T-helper 17 cell (primary cell): ENCODE data around the gene TMEM245. TPM values are rescaled to one million over a fixed set of nuclear protein-coding genes. Genes with fewer than 3 reads are reported as not detected.
"Not testable (repeated sequence)": the region's sequence is repeated elsewhere in the genome, so short reads cannot be mapped to it uniquely, and the experiment has no call there.

ENCODE experiments used
- ATAC-seq: fragments of 150-1000 bp; cut with Tn5 transposase; 2 replicates; pipeline ENCODE4 v1.10.0; 2021; ENCODE audit warnings: mild to moderate bottlenecking, moderate library complexity
- DNase-seq, 3 donors: peaks; one replicate each; pipeline versions ENCODE4 v3.0.0 to v3.0.0-alpha.2; 2020 to 2021
- H3K9me3 ChIP-seq: one replicate; pipeline ENCODE4 v1.7.0; 2013; ENCODE audit warnings: low read length, mild to moderate bottlenecking; ENCODE audit not compliant: control insufficient read depth, poor library complexity, severe bottlenecking
- H3K27ac Mint-ChIP-seq: one replicate; pipeline ENCODE4 v1.8.0; 2022; ENCODE audit warnings: mild to moderate bottlenecking, moderate library complexity, mixed read lengths
- H3K27me3 Mint-ChIP-seq: one replicate; pipeline ENCODE4 v1.8.0; 2022; ENCODE audit warnings: mixed read lengths
- H3K36me3 Mint-ChIP-seq: one replicate; pipeline ENCODE4 v1.8.0; 2022; ENCODE audit warnings: low read depth, mixed read lengths
- H3K4me1 Mint-ChIP-seq: one replicate; pipeline ENCODE4 v1.8.0; 2022; ENCODE audit warnings: mild to moderate bottlenecking, mixed read lengths
- H3K4me3 Mint-ChIP-seq: one replicate; pipeline ENCODE4 v1.8.0; 2022; ENCODE audit warnings: mild to moderate bottlenecking, moderate library complexity, mixed read lengths
- total RNA-seq, 4 donors: library from RNA in 2 of 4; stranded (reverse) in 2 of 4; gene quantifications; one replicate each; pipeline ENCODE4 v1.2.3 and lab custom pipeline; 2022 to 2026

TMEM245 gene
- total RNA-seq, 2 donors from 2014 or later, result 26.8 to 28.2 TPM

DNA sequence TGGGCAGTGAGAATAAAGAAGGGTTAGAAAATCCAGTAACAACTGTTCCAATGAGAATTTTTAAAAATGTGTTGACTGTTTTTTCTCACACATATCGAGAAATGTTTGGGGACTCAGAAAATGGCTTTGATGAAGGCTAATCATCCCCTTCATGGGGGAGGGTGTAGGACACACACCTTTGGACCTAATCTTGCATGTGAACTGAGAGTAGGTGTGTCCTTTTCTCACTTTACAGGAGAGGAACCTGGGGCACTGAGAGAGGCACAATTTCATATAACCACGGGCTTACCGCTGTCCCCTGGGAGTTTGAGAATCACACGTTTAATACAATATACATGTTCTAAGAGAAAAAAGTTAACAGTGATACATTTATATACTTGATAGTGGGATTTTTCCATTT, 30.0 kb upstream of the TMEM245 start:
- DNase-seq, result no peak
- H3K4me1 Mint-ChIP-seq, result peaks cover 2% of the 10 kb centered on the region
- peaks cover 5% of the 10 kb centered on the region for H3K27me3 Mint-ChIP-seq
- H3K36me3 Mint-ChIP-seq, result no peaks in the 10 kb centered on the region
- no peak overlapping the region for H3K4me3 Mint-ChIP-seq
- no peak overlapping the region for H3K27ac Mint-ChIP-seq
- no peaks in the 10 kb centered on the region for H3K9me3 ChIP-seq
- no peak for ATAC-seq

DNA sequence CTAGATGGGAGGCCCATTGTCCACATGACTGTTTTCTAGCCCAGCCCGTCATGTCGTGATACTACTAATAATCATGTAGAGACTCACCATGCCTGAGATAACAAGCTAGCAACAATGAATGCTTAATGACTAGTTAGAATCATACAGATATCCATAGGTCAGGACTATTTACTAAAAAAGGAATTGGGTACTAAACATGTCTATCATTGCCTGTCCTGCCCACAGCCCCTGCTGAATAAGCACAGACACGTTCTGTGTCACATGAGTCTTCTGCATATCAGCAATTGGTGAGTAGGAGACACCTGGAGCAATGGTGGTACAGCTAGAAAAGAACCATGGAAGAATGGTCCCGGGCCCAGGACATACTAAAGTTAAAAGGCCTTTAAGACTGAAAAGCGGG, 29.3 kb upstream of the TMEM245 start:
- no peak for DNase-seq
- H3K27ac Mint-ChIP-seq, result no peak overlapping the region
- ATAC-seq, result no peak
- H3K4me3 Mint-ChIP-seq, result no peak overlapping the region
- H3K4me1 Mint-ChIP-seq, result peaks cover 3% of the 10 kb centered on the region
- peaks cover 5% of the 10 kb centered on the region for H3K27me3 Mint-ChIP-seq
- H3K9me3 ChIP-seq, result no peaks in the 10 kb centered on the region
- no peaks in the 10 kb centered on the region for H3K36me3 Mint-ChIP-seq

DNA sequence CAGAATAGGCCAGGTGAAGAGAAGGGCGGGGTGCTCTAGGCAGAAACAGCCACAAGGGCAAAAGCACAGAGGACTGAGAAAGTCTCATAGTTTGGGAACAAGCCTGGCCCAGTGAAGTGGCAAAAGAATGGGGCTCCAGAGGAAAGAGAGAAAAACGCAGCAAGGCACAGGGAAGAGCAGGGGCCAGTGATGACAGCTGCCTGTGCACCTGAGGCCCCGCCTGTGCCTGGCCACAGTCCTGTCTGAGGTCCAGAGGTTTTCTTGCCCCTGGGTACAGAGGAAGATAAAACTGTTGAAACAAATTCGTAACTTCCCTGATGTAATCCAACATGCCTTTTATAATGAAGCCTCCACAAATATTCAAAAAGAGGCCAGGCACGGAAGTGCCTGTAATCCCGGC, 25.3 kb upstream of the TMEM245 start:
- no peak overlapping the region for H3K27ac Mint-ChIP-seq
- H3K4me1 Mint-ChIP-seq, result peaks cover 6% of the 10 kb centered on the region
- DNase-seq (no peak), ATAC-seq (no peak)
- no peaks in the 10 kb centered on the region for H3K36me3 Mint-ChIP-seq
- H3K27me3 Mint-ChIP-seq, result peaks cover 5% of the 10 kb centered on the region
- H3K9me3 ChIP-seq, result no peaks in the 10 kb centered on the region
- H3K4me3 Mint-ChIP-seq, result no peak overlapping the region

DNA sequence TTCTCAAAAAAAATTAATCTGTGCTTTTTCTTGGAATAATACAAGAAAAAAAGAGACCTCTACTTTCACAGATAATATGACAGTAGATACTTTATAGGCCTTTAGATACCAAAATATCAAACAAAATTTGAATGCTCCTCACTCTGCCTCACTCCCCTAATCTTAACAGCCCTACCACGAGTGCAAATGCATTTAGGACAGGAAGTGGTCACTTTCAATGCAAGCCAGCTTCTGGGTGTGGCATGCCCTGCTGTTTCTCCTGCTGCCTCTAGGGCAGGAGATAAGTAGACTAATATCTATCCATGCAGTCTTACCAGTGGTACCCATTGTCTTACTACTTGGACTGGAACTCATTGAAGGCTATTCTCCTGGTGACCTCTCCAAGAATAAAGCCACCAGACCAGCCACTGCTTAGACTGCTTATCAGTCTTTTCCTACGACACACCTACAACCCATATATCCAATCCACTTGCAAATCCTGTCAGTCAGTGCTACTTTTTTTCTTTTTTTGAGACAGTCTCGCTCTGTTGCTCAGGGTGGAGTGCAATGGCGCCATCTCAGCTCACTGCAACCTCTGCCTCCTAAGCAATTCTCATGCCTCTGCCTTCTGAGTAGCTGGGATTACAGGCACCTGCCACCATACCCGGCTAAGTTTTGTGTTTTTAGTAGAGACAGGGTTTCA, 24.3 kb upstream of the TMEM245 start:
- DNase-seq (no peak), ATAC-seq (peak; percentile 39)
- no peak overlapping the region for H3K27ac Mint-ChIP-seq
- no peaks in the 10 kb centered on the region for H3K9me3 ChIP-seq
- H3K27me3 Mint-ChIP-seq, result peaks cover 2% of the 10 kb centered on the region
- H3K4me1 Mint-ChIP-seq, result peaks cover 6% of the 10 kb centered on the region
- no peaks in the 10 kb centered on the region for H3K36me3 Mint-ChIP-seq
- no peak overlapping the region for H3K4me3 Mint-ChIP-seq

DNA sequence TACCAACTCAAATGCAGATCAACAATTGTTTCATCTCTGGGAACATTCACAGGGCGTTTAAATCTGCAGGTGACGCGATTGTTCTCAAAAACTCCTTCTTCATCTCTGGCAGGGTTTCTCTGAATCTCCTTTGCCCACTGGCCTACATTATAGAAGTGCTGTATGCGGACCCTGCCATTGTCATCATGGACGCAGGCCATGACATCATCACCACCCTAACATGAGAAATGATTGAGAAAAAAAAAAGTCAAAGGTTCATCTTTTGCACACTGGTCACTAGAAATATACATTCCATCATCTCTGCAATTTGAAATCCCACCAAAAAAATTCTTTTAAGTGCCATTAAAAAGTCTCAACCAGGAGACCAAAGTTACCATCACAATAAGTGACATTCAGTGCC, 21.6 kb upstream of the TMEM245 start:
- H3K27ac Mint-ChIP-seq, result no peak overlapping the region
- DNase-seq (no peak), ATAC-seq (no peak)
- peaks cover 4% of the 10 kb centered on the region for H3K4me1 Mint-ChIP-seq
- no peaks in the 10 kb centered on the region for H3K27me3 Mint-ChIP-seq
- no peaks in the 10 kb centered on the region for H3K9me3 ChIP-seq
- no peak overlapping the region for H3K4me3 Mint-ChIP-seq
- peaks cover 3% of the 10 kb centered on the region for H3K36me3 Mint-ChIP-seq

DNA sequence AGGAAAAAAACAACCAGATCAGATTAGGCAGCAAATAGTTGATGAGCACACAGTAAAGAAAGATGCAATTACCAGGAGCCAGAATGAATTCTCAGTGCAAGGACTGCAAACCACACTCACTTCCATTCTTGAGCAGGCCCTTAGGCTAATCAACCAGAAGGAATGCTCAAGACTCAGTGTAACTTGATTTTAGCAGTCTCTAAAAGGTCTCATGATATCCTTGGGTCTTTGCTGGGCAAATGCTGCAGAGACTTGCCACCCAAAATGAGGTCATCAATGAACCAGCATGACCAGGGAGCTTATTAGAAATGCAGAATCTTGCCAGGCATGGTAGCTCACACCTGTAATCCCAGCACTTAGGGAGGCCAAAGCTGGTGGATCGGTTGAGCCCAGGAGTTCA, 20.1 kb upstream of the TMEM245 start:
- DNase-seq (no peak), ATAC-seq (no peak)
- Mint-ChIP-seq H3K4me3 (no peak overlapping the region), H3K4me1 (peaks cover 4% of the 10 kb centered on the region), H3K36me3 (peaks cover 3% of the 10 kb centered on the region), H3K27ac (no peak overlapping the region), H3K27me3 (no peaks in the 10 kb centered on the region)
- H3K9me3 ChIP-seq, result no peaks in the 10 kb centered on the region

DNA sequence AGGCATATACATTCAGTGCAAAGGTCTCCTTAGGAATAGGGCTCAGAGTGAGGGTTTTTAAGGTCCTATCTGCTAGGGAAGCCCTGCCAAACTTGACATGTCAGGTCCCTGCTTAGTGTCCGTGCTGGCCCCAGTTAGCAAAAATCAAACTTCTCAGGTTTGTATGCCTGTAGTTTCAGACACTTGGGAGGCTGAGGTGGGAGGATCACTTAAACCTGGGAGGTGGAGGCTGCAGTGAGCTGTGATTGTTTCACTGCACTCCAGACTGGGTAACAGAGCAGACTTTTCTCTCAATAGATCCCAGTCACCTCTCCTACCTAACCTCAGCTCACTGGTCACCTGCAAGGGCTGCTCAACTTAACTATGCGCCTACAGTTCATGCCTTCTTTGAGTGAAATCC, 18.7 kb upstream of the TMEM245 start:
- peaks cover 3% of the 10 kb centered on the region for H3K36me3 Mint-ChIP-seq
- no peak overlapping the region for H3K4me3 Mint-ChIP-seq
- H3K27me3 Mint-ChIP-seq, result no peaks in the 10 kb centered on the region
- H3K9me3 ChIP-seq, result no peaks in the 10 kb centered on the region
- H3K27ac Mint-ChIP-seq, result no peak overlapping the region
- no peaks in the 10 kb centered on the region for H3K4me1 Mint-ChIP-seq
- DNase-seq (no peak), ATAC-seq (no peak)

DNA sequence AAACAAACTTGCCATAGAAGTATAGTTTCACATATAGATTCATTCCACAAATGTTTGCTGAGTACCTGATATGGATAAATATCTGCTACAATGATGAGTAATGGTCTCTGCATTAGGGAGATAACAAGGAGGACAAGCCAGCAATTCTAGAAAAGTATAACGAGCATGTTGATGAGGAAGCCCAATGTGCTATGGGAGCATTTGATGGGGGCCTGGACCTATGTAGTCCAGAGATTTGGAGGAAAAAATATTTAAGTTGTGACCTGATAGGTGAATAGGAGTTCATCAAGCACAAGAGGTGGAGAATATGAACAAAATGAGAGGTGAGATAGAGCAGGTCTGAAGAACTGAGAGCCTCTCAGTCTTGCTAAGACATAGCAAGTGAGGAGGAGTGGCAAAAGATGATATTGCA, 14.4 kb upstream of the TMEM245 start:
- Mint-ChIP-seq H3K27me3 (no peaks in the 10 kb centered on the region), H3K4me1 (no peaks in the 10 kb centered on the region), H3K4me3 (no peak overlapping the region), H3K36me3 (peaks cover 3% of the 10 kb centered on the region), H3K27ac (no peak overlapping the region)
- DNase-seq, result no peak
- ATAC-seq, result no peak
- no peaks in the 10 kb centered on the region for H3K9me3 ChIP-seq

DNA sequence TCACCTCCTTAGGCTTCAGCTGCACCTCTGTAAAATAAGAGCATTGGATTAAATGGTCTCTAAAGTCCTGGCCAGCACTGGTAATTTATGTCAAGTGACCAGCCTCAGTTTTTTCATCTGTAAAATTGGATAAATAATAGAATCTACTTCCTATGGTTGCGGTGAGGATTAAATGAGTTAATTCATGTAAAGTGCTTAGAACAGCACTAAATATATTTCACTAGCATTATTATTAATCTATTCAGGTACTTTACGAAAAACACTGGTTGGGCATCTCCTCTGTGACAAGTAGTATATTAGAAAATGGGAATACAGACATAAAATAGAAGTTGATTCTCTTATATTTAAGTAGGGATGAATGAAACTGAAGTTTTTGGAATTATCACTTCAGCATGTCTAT, 13.8 kb upstream of the TMEM245 start:
- H3K4me3 Mint-ChIP-seq, result no peak overlapping the region
- DNase-seq (no peak), ATAC-seq (no peak)
- no peak overlapping the region for H3K27ac Mint-ChIP-seq
- H3K9me3 ChIP-seq, result no peaks in the 10 kb centered on the region
- no peaks in the 10 kb centered on the region for H3K4me1 Mint-ChIP-seq
- H3K27me3 Mint-ChIP-seq, result no peaks in the 10 kb centered on the region
- peaks cover 3% of the 10 kb centered on the region for H3K36me3 Mint-ChIP-seq

DNA sequence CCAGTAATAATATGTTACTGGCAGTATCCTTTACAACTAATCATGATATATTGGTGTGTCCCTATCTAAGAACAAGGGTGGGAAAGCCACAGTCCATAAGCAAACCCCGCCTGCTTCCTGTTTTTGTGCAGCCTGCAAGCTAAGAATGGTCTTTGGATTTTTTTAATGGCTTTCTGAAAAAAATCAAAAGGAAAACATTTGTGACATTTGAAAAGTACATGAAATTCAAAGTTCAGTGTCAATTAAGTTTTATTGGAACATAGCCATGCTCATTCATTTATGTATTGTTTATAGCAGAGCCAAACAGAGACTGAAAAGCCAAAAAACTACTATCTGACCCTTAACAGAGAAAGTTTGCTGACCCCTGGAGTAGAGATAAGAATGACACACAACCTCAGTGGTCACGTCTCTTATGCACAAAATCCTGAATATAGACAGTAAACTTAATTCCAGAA, 12.8 kb upstream of the TMEM245 start:
- H3K36me3 Mint-ChIP-seq, result peaks cover 3% of the 10 kb centered on the region
- H3K4me3 Mint-ChIP-seq, result no peak overlapping the region
- H3K9me3 ChIP-seq, result no peaks in the 10 kb centered on the region
- no peak for ATAC-seq
- H3K27me3 Mint-ChIP-seq, result no peaks in the 10 kb centered on the region
- DNase-seq, result no peak
- H3K4me1 Mint-ChIP-seq, result no peaks in the 10 kb centered on the region
- no peak overlapping the region for H3K27ac Mint-ChIP-seq

DNA sequence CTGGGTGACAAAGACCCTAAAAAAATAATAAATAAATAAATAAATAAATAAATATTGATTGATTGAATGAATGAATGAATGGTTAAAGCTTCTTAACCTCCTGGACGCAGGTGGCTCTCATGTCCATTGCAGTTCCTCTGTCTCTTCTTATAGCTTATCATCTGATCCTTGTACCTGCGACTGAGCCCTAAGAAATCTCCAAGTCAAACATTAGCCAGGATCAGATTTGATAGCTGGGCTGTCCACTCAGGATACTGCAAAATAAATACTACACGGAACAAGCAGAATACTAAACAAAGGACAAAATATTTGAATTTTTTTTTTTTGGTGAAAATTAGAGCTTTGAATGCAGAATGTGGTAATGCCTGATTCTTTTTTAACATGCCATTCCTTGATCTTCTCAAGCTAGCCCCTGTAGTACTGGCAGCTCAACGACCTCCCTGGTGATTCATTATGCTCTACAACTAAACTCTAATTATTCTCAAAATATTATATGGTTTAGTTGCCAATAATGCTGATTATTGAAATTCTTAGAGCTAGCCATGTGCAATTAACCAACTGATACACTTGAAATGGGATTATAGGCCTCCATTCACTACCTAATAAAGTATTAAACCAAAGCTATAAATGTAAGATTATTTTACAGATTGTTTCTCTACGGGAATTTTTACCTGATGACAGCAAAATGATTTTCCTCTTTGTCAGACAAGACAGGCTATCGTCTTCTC, 9.9 kb upstream of the TMEM245 start:
- H3K9me3 ChIP-seq, result no peaks in the 10 kb centered on the region
- H3K4me3 Mint-ChIP-seq, result no peak overlapping the region
- H3K4me1 Mint-ChIP-seq, result no peaks in the 10 kb centered on the region
- no peak for ATAC-seq
- no peak for DNase-seq
- H3K36me3 Mint-ChIP-seq, result no peaks in the 10 kb centered on the region
- no peak overlapping the region for H3K27ac Mint-ChIP-seq
- H3K27me3 Mint-ChIP-seq, result peaks cover 6% of the 10 kb centered on the region

DNA sequence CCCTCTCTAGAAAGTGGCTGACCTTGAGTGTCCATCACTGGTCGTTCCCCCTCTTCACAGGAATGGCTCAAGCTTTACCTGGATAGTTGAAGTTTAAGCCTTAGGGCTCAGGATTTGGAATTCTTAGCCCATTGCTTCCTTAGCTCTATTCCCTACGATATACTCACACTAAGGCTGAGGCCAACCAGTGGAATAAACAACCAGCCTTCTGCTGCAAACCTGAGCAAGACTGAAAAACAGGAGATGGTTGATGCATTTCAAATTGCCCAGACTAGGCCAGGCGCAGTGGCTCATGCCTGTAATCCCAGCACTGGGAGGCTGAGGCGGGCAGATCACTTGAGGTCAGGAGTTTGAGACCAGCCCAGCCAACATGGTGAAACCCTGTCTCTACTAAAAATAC, 6.9 kb upstream of the TMEM245 start:
- H3K4me3 Mint-ChIP-seq, H3K27ac Mint-ChIP-seq, H3K9me3 ChIP-seq, ATAC-seq, DNase-seq, H3K36me3 Mint-ChIP-seq, H3K4me1 Mint-ChIP-seq, H3K27me3 Mint-ChIP-seq: not testable (repeated sequence)

DNA sequence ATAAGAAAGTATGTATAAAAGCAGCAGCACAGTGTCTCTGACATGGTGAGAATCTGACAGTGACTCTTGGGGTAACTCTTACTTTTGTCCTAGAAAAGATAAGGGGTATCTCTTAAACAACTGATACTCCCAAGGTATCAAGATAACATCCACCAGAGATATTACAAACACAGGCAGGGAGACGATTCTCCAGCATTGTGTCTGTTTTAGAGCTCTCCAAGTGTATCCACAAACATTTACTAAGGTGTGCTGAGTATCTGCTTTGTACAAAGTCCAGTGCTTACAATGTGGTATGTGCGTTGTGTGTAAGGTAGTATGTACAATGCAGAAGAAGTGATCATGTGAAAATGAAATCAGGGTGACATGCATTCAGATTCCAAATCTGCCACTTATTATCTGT, 4.4 kb upstream of the TMEM245 start:
- peaks cover 6% of the 10 kb centered on the region for H3K27me3 Mint-ChIP-seq
- no peaks in the 10 kb centered on the region for H3K4me1 Mint-ChIP-seq
- H3K36me3 Mint-ChIP-seq, result no peaks in the 10 kb centered on the region
- DNase-seq (no peak), ATAC-seq (no peak)
- H3K27ac Mint-ChIP-seq, result no peak overlapping the region
- no peak overlapping the region for H3K4me3 Mint-ChIP-seq
- no peaks in the 10 kb centered on the region for H3K9me3 ChIP-seq
